ENCODE data around the gene RER1. TPM values are rescaled to one million over a fixed set of nuclear protein-coding genes. Genes with fewer than 3 reads are reported as not detected.

The RER1 gene
- total and polyA plus RNA-seq, 9 donors, result 51.0 to 224 (median 99.0) TPM

DNA sequence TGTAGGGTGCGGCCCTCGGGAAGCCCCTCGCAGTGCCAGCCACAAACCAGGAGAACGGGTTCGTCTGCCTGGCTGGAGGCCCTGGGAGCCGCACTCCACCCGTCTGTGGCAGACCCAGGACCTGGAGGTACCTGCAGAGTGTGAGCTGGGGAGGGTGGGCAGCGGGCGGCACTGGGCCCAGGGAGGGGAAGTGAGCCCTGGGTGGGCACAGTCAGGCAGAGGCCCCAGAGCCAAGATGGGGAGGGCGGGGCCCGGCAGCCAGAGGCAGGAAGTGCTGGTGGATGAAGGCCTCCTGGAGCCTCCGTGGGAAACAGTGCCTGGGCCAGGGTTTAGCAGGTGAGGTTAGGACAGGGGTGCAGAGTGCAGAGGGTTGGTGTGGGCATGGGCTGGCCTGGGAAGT, 24.8 kb downstream of the RER1 start:
- no peak overlapping the region for H3K27ac ChIP-seq
- TF ChIP-seq POLR2A (IDR thresholded peaks at IDR 0.05) (no peak), CTCF (IDR thresholded peaks at IDR 0.05) (no peak), EP300 (IDR thresholded peaks at IDR 0.05) (no peak)

DNA sequence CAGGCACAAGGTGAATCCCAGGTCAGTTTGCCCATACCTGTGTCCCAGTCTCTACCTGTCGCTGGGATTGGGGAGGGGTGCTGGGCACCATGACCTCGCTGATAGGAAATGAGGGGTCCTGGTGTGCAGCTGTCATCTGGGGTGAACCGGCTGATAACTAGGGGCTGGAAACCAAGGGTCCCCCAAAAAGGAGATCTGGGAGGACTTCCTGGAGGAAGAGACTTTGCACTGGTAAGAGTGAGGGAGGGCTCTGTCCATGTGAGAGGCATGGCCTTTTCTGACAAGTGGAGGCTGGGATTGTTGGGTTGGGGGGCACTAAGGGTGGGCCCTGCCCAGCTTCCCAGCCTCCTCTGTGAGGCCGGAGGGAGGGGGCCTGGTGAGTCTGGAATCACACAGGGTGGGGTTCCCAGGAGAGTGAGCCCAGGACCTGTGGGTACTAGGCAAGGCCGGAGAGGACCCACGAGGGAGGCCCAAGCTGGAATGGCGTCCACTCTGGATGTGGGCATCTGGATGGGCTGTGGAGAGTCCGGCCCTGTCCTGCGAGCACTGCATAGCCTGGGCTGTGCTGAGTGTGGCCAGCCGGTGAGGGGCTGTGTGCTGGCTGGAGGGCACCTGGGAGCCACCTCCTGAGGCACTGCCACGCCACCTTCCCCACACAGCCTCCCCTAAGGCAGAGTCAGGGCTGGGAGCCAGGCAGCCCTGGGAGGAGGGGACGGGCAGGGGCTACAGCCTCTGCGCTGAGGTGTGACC, 25.6 kb downstream of the RER1 start:
- TF ChIP-seq EP300 (IDR thresholded peaks at IDR 0.05) (no peak), CTCF (IDR thresholded peaks at IDR 0.05) (no peak)
- H3K27ac ChIP-seq, result no peak overlapping the region
- DNase-seq, result no peak
- H3K4me1 ChIP-seq (ENCODE audit: insufficient read depth), result no peaks in the 10 kb centered on the region
- WGBS, 3 donors, result 52 to 58% (median 55%) methylated on average over 12 to 13 of the region's 13 CpGs
- no peaks in the 10 kb centered on the region for H3K9me3 ChIP-seq
- no peak overlapping the region for H3K4me3 ChIP-seq
- intact Hi-C loops (cut with DNase I), result loop anchor here (5.0 to 10.0 kb wide), 5 partner anchors 130 to 1010 kb away; partner anchors contain the start of gene MMEL1 (in 1 of the 4)
- H3K27me3 ChIP-seq, result no peaks in the 10 kb centered on the region
- H3K36me3 ChIP-seq, result no peaks in the 10 kb centered on the region

More for the DNA sequence above, 24.8 kb downstream of the RER1 start:
- intact Hi-C loops (cut with DNase I), result loop anchor here (5.0 to 10.0 kb wide), 5 partner anchors 131 to 1011 kb away; partner anchors contain the start of gene MMEL1 (in 1 of the 4)
- peaks cover 6% of the 10 kb centered on the region for H3K4me1 ChIP-seq (ENCODE audit: insufficient read depth)
- no peak for DNase-seq
- H3K4me3 ChIP-seq, result no peak overlapping the region
- H3K27me3 ChIP-seq, result no peaks in the 10 kb centered on the region
- no peaks in the 10 kb centered on the region for H3K36me3 ChIP-seq
- 34 to 51% (median 48%) methylated on average over 12 of the region's 12 CpGs for WGBS, 3 donors
- H3K9me3 ChIP-seq, result no peaks in the 10 kb centered on the region

DNA sequence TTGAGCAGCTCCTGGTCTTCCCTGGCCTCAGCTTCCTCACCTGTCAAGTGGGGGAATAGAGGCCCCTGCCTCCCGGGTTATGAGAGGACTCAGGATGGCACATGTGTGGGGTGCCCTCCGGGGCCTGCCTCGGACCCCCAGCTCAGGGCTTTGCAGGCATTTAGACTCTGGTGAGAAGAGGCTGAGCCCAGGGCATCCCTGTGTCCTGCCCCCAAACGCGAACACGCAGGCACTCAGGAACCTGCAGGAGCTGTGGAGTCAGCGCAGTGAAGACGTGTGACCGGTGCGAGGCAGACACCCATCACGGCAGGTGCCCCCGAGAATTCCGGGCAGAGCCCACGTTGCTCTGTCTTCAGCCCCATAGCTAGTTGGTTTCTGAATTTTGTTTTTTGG, 26.2 kb downstream of the RER1 start:
- Histone ChIP-seq H3K4me3 (no peak overlapping the region), H3K27me3 (no peaks in the 10 kb centered on the region), H3K4me1 (ENCODE audit: insufficient read depth) (no peaks in the 10 kb centered on the region), H3K9me3 (no peaks in the 10 kb centered on the region), H3K36me3 (no peaks in the 10 kb centered on the region), H3K27ac (no peak overlapping the region)
- intact Hi-C loops (cut with DNase I), result loop anchor here (5.0 to 10.0 kb wide), 5 partner anchors 129 to 1009 kb away; partner anchors contain the start of gene MMEL1 (in 1 of the 4)
- TF ChIP-seq EP300 (IDR thresholded peaks at IDR 0.05) (no peak), POLR2A (IDR thresholded peaks at IDR 0.05) (no peak), CTCF (IDR thresholded peaks at IDR 0.05) (no peak)
- 43 to 63% (median 46%) methylated on average over 14 of the region's 14 CpGs for WGBS, 3 donors
- DNase-seq, result no peak

DNA sequence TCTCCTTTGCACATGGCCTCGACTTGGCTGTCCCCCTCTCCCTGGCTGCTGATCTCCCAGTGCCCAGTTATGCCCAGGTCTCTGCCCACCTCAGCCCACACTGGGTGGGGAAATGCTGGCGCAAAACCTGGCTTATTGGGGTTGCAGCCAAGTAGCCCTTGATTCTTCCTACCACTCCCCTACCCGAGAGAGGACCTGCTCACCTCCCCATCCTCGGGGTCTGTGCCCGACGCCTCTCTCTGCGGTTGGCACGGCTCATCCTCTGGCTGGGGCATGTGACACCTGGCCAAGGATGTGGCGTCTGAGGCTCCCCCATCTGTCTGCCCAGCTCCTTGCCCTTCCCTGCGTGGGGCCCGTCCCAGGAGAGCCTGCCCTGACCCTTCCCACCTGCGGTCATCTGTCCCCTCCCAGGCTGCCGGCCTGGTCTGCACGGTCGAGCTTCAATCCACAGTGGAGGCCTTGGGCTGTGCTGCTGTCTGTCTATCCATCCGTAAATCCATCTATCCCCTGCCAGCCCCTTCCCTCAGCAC, 27.2 kb downstream of the RER1 start:
- no peak overlapping the region for H3K4me3 ChIP-seq
- intact Hi-C loops (cut with DNase I), result loop anchor here (5.0 to 10.0 kb wide), 5 partner anchors 128 to 1008 kb away; partner anchors contain the start of gene MMEL1 (in 1 of the 4)
- no peaks in the 10 kb centered on the region for H3K4me1 ChIP-seq (ENCODE audit: insufficient read depth)
- TF ChIP-seq CTCF (IDR thresholded peaks at IDR 0.05), result no peak
- TF ChIP-seq EP300 (IDR thresholded peaks at IDR 0.05), result no peak
- no peaks in the 10 kb centered on the region for H3K27me3 ChIP-seq
- 46 to 58% (median 52%) methylated on average over 16 of the region's 16 CpGs for WGBS, 3 donors
- no peaks in the 10 kb centered on the region for H3K36me3 ChIP-seq
- no peak for DNase-seq
- no peak overlapping the region for H3K27ac ChIP-seq
- peaks cover 0 to 5% of the 10 kb centered on the region in 2 donors for H3K9me3 ChIP-seq
